CD4-positive, alpha-beta T cell treated with Interferon alpha-2 for 1 hour (primary cell): ENCODE data around the gene SHISAL1.
"Not testable (repeated sequence)": the region's sequence is repeated elsewhere in the genome, so short reads cannot be mapped to it uniquely, and the experiment has no call there.

Source experiments
- DNase-seq, 2 donors: peaks; one replicate each; pipeline ENCODE4 v3.0.0-alpha.2; 2020 to 2022

The SHISAL1 gene

GRCh38 chr22:44325718-44326490, 13.2 kb upstream of the SHISAL1 start:
- no peak for DNase-seq

GRCh38 chr22:44323140-44323790, 10.5 kb upstream of the SHISAL1 start:
- not testable (repeated sequence) for DNase-seq

GRCh38 chr22:44319685-44320084, 6.9 kb upstream of the SHISAL1 start:
- no peak for DNase-seq

- no peak for DNase-seq
Measured at GRCh38 chr22:44318751-44319150, 6.0 kb upstream of the SHISAL1 start.

- DNase-seq, result no peak
Measured at GRCh38 chr22:44317886-44318637, 5.3 kb upstream of the SHISAL1 start.

GRCh38 chr22:44317123-44317444, 4.3 kb upstream of the SHISAL1 start:
- DNase-seq, result no peak

- no peak for DNase-seq
Measured at GRCh38 chr22:44316393-44317122, 3.8 kb upstream of the SHISAL1 start.

- no peak for DNase-seq
Measured at GRCh38 chr22:44314425-44315067, 1.8 kb upstream of the SHISAL1 start.

GRCh38 chr22:44313385-44314006, 745 bp upstream of the SHISAL1 start:
- DNase-seq, result no peak

- no peak for DNase-seq
Measured at GRCh38 chr22:44311855-44312170, 938 bp downstream of the SHISAL1 start.

- no peak for DNase-seq
Measured at GRCh38 chr22:44311104-44311854, 1.5 kb downstream of the SHISAL1 start.

GRCh38 chr22:44309647-44310046, 3.1 kb downstream of the SHISAL1 start:
- DNase-seq, result no peak

- peak in 1 of 2 donors; percentile 5 for DNase-seq
Measured at GRCh38 chr22:44309137-44309536, 3.6 kb downstream of the SHISAL1 start.

- no peak for DNase-seq
Measured at GRCh38 chr22:44307509-44308169, 5.1 kb downstream of the SHISAL1 start.

GRCh38 chr22:44305888-44306287, 6.9 kb downstream of the SHISAL1 start:
- DNase-seq, result no peak

GRCh38 chr22:44305455-44305854, 7.3 kb downstream of the SHISAL1 start:
- DNase-seq, result no peak

GRCh38 chr22:44304911-44305310, 7.8 kb downstream of the SHISAL1 start:
- DNase-seq, result no peak

- no peak for DNase-seq
Measured at GRCh38 chr22:44304354-44304753, 8.4 kb downstream of the SHISAL1 start.

- DNase-seq, result not testable (repeated sequence)
Measured at GRCh38 chr22:44302363-44302762, 10.4 kb downstream of the SHISAL1 start.

- DNase-seq, result no peak
Measured at GRCh38 chr22:44301039-44301438, 11.7 kb downstream of the SHISAL1 start.

GRCh38 chr22:44299124-44299523, 13.6 kb downstream of the SHISAL1 start:
- no peak for DNase-seq
